ENCODE results near the gene FANCI. TPM values are rescaled to one million over a fixed set of nuclear protein-coding genes. Genes with fewer than 3 reads are reported as not detected.

FANCI gene
- total and polyA plus RNA-seq, 7 experiments from 2014 or later = 4.4 to 132 (median 9.6) TPM

GRCh38 chr15:89198196-89198595, 45.6 kb upstream of the FANCI start:
- Mint-ChIP-seq H3K9me3 (no peaks in the 10 kb centered on the region), H3K4me3 (no peak overlapping the region), H3K27me3 (no peaks in the 10 kb centered on the region), H3K36me3 (peaks cover 1 to 39% (median 11%) of the 10 kb centered on the region in 5 donors), H3K27ac (peak overlapping the region in 1 of 9 donors; percentile 32), H3K4me1 (peaks cover 0 to 7% (median 0%) of the 10 kb centered on the region in 7 donors)
- Histone ChIP-seq H3K27me3 (ENCODE audit: control insufficient read depth in 2 of 2, insufficient read depth in 2 of 2, low read length in 2 of 2) (no peaks in the 10 kb centered on the region), H3K4me1 (ENCODE audit: control insufficient read depth in 2 of 2, insufficient read depth in 2 of 2, low read length in 2 of 2) (no peaks in the 10 kb centered on the region), H3K4me3 (ENCODE audit: low read length) (no peak overlapping the region), H3K9me3 (ENCODE audit: control insufficient read depth in 2 of 3, low read length in 3 of 3) (no peaks in the 10 kb centered on the region), H3K27ac (ENCODE audit: low read depth, low read length) (no peak overlapping the region), H3K36me3 (ENCODE audit: control insufficient read depth in 2 of 3, insufficient read depth in 3 of 3, low read length in 3 of 3) (peaks cover 0 to 49% (median 13%) of the 10 kb centered on the region in 3 experiments)
- ATAC-seq = no peak
- intact Hi-C loops (cut with micrococcal nuclease) = no loop called here
- CTCF ChIA-PET = interaction anchor here (2.7 kb wide), 1 partner anchor 9 kb away, joined by 12 read pairs; no protein-coding TSS in a partner anchor
- POLR2A ChIA-PET = no interaction called here
- no peak for DNase-seq

DNA sequence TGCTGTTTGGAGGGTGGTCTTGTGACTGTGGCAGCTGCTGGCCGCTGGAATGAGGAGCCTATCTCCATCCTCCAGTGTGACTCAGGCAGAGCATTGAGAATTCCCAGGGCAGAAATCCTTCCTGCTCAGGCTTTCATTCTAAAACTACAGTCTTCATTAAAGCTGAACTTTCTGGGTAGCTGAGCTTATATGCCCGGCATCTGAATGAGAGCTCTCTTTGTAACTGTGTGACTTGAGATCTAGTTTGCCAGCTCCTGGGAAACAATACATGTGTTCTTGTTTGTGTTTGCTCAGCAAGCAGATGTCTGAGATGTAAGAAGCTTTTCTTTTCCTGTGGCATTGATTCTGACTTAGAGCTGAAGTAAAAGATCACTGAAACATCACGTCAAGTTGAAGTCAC, 44.8 kb upstream of the FANCI start:
- Mint-ChIP-seq H3K4me1 (peaks cover 0 to 13% (median 7%) of the 10 kb centered on the region in 7 donors), H3K27me3 (no peaks in the 10 kb centered on the region), H3K4me3 (no peak overlapping the region), H3K9me3 (no peaks in the 10 kb centered on the region), H3K36me3 (peaks cover 0 to 33% (median 11%) of the 10 kb centered on the region in 5 donors), H3K27ac (peak overlapping the region in 1 of 9 donors; percentile 32)
- intact Hi-C loops (cut with micrococcal nuclease) = no loop called here
- Histone ChIP-seq H3K9me3 (ENCODE audit: control insufficient read depth in 2 of 3, low read length in 3 of 3) (no peaks in the 10 kb centered on the region), H3K27ac (ENCODE audit: low read depth, low read length) (no peak overlapping the region), H3K4me3 (ENCODE audit: low read length) (no peak overlapping the region), H3K4me1 (ENCODE audit: control insufficient read depth in 2 of 2, insufficient read depth in 2 of 2, low read length in 2 of 2) (peaks cover 0 to 5% of the 10 kb centered on the region in 2 donors), H3K27me3 (ENCODE audit: control insufficient read depth in 2 of 2, insufficient read depth in 2 of 2, low read length in 2 of 2) (no peaks in the 10 kb centered on the region), H3K36me3 (ENCODE audit: control insufficient read depth in 2 of 3, insufficient read depth in 3 of 3, low read length in 3 of 3) (peaks cover 0 to 43% (median 13%) of the 10 kb centered on the region in 3 experiments)
- ChIA-PET POLR2A (no interaction called here), CTCF (interaction anchor here (2.7 kb wide), 1 partner anchor 8 kb away, joined by 12 read pairs; no protein-coding TSS in a partner anchor)
- DNase-seq = no peak
- no peak for ATAC-seq

GRCh38 chr15:89199746-89200145, 44.0 kb upstream of the FANCI start:
- peaks cover 0 to 30% (median 11%) of the 10 kb centered on the region in 5 donors for H3K36me3 Mint-ChIP-seq
- peaks cover 0 to 36% (median 13%) of the 10 kb centered on the region in 3 experiments for H3K36me3 ChIP-seq (ENCODE audit: control insufficient read depth in 2 of 3, insufficient read depth in 3 of 3, low read length in 3 of 3)

GRCh38 chr15:89200182-89200581, 43.6 kb upstream of the FANCI start:
- Mint-ChIP-seq H3K27ac (no peak overlapping the region), H3K9me3 (no peaks in the 10 kb centered on the region), H3K36me3 (peaks cover 0 to 30% (median 11%) of the 10 kb centered on the region in 5 donors), H3K27me3 (no peaks in the 10 kb centered on the region), H3K4me3 (no peak overlapping the region), H3K4me1 (peaks cover 0 to 23% (median 16%) of the 10 kb centered on the region in 7 donors)
- no peaks in the 10 kb centered on the region for H3K9me3 ChIP-seq (ENCODE audit: control insufficient read depth in 2 of 3, low read length in 3 of 3)
- no peak overlapping the region for H3K4me3 ChIP-seq (ENCODE audit: low read length)
- ATAC-seq (no peak), DNase-seq (no peak)
- peaks cover 0 to 5% of the 10 kb centered on the region in 2 donors for H3K4me1 ChIP-seq (ENCODE audit: control insufficient read depth in 2 of 2, insufficient read depth in 2 of 2, low read length in 2 of 2)
- H3K27ac ChIP-seq (ENCODE audit: low read depth, low read length) = no peak overlapping the region
- H3K36me3 ChIP-seq (ENCODE audit: control insufficient read depth in 2 of 3, insufficient read depth in 3 of 3, low read length in 3 of 3) = peaks cover 0 to 32% (median 12%) of the 10 kb centered on the region in 3 experiments
- ChIA-PET CTCF (interaction anchor here (0.7 kb wide), 1 partner anchor 389 kb away, joined by 3 read pairs; no protein-coding TSS in a partner anchor), POLR2A (interaction anchor here (0.7 kb wide), 1 partner anchor 49 kb away, joined by 3 read pairs; no protein-coding TSS in a partner anchor)
- H3K27me3 ChIP-seq (ENCODE audit: control insufficient read depth in 2 of 2, insufficient read depth in 2 of 2, low read length in 2 of 2) = no peaks in the 10 kb centered on the region
- intact Hi-C loops (cut with micrococcal nuclease) = loop anchor here in 1 of 2 donors (10.0 kb wide), 2 partner anchors 105 to 135 kb away; partner anchors contain the start of gene POLG

More at GRCh38 chr15:89199746-89200145, 44.0 kb upstream of the FANCI start:
- Mint-ChIP-seq H3K27ac (no peak overlapping the region), H3K9me3 (no peaks in the 10 kb centered on the region), H3K27me3 (no peaks in the 10 kb centered on the region), H3K4me1 (peaks cover 0 to 19% (median 14%) of the 10 kb centered on the region in 7 donors), H3K4me3 (no peak overlapping the region)
- H3K27ac ChIP-seq (ENCODE audit: low read depth, low read length) = no peak overlapping the region
- peaks cover 0 to 5% of the 10 kb centered on the region in 2 donors for H3K4me1 ChIP-seq (ENCODE audit: control insufficient read depth in 2 of 2, insufficient read depth in 2 of 2, low read length in 2 of 2)
- DNase-seq = no peak
- H3K9me3 ChIP-seq (ENCODE audit: control insufficient read depth in 2 of 3, low read length in 3 of 3) = no peaks in the 10 kb centered on the region
- intact Hi-C loops (cut with micrococcal nuclease) = loop anchor here in 1 of 2 donors (10.0 kb wide), 2 partner anchors 105 to 135 kb away; partner anchors contain the start of gene POLG
- no peak overlapping the region for H3K4me3 ChIP-seq (ENCODE audit: low read length)
- no peak for ATAC-seq
- POLR2A ChIA-PET = interaction anchor here (0.7 kb wide), 1 partner anchor 49 kb away, joined by 3 read pairs; no protein-coding TSS in a partner anchor
- no peaks in the 10 kb centered on the region for H3K27me3 ChIP-seq (ENCODE audit: control insufficient read depth in 2 of 2, insufficient read depth in 2 of 2, low read length in 2 of 2)
- CTCF ChIA-PET = no interaction called here

DNA sequence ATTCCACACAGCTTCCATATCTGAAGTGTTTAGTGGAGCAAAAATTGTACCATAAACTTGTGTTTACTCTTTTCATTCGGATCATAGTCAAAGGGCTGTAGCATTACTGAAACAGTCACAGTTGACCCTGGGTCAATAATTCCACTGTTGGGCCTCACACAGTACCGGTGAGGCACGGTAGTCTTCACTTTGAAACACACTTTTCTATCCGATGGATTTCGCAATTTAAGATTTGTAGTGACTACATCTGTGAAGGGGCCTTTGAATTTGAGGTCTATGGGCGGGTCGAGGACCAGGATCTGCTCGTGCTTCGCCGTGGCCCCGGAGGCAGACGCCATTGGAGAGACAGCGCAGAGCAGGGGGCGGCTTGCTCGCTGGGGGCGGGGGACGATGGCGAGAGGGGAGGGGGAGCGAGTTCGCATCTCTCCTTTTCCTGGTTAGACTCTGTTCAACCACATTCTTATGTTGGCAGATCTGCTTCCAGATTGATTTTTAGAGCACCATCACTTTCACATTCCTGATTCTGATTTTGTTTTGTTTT, 42.2 kb upstream of the FANCI start:
- no peak for DNase-seq
- Histone ChIP-seq H3K27ac (ENCODE audit: low read depth, low read length) (no peak overlapping the region), H3K4me1 (ENCODE audit: control insufficient read depth in 2 of 2, insufficient read depth in 2 of 2, low read length in 2 of 2) (peaks cover 0 to 5% of the 10 kb centered on the region in 2 donors), H3K27me3 (ENCODE audit: control insufficient read depth in 2 of 2, insufficient read depth in 2 of 2, low read length in 2 of 2) (no peaks in the 10 kb centered on the region), H3K9me3 (ENCODE audit: control insufficient read depth in 2 of 3, low read length in 3 of 3) (no peaks in the 10 kb centered on the region), H3K36me3 (ENCODE audit: control insufficient read depth in 2 of 3, insufficient read depth in 3 of 3, low read length in 3 of 3) (peaks cover 0 to 18% (median 4%) of the 10 kb centered on the region in 3 experiments), H3K4me3 (ENCODE audit: low read length) (no peak overlapping the region)
- no peak for ATAC-seq
- no peaks in the 10 kb centered on the region for H3K9me3 Mint-ChIP-seq
- H3K4me1 Mint-ChIP-seq = peaks cover 0 to 27% (median 20%) of the 10 kb centered on the region in 7 donors
- H3K27ac Mint-ChIP-seq = peak overlapping the region in 1 of 9 donors; percentile 46
- peaks cover 0 to 23% (median 8%) of the 10 kb centered on the region in 5 donors for H3K36me3 Mint-ChIP-seq
- intact Hi-C loops (cut with micrococcal nuclease) = loop anchor here in 1 of 2 donors (10.0 kb wide), 2 partner anchors 103 to 133 kb away; partner anchors contain the start of gene POLG
- no peaks in the 10 kb centered on the region for H3K27me3 Mint-ChIP-seq
- ChIA-PET POLR2A (interaction anchor here (0.8 kb wide), 1 partner anchor 126 kb away, joined by 3 read pairs; no protein-coding TSS in a partner anchor), CTCF (no interaction called here)
- no peak overlapping the region for H3K4me3 Mint-ChIP-seq

DNA sequence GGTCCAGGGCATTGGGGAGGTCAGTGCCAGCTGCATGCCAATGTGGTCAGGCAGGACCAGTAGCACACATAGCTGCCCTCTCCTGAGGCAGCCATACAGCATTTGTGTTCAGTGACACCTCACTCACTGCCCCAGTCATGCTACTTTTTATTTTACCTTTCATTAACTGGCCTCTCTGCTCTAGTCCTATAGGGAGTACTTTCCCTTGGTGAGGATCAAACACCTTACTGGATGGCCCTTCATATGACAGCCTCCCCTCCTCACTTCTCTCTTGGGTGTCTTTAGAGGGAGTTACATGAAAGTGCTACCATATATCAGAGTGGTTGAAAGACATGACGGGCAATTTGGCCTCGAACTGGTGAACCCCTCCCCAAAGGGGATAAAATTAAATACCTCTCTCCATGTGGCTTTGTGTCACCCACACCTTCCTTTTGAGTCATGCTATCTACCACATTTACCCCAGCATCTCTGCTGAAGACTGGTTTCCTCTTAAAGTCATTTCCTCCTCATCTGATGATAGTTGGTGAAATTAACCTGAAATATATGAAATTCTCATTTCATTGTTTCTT, 40.0 kb upstream of the FANCI start:
- Histone ChIP-seq H3K27ac (ENCODE audit: low read depth, low read length) (no peak overlapping the region), H3K9me3 (ENCODE audit: control insufficient read depth in 2 of 3, low read length in 3 of 3) (no peaks in the 10 kb centered on the region), H3K27me3 (ENCODE audit: control insufficient read depth in 2 of 2, insufficient read depth in 2 of 2, low read length in 2 of 2) (no peaks in the 10 kb centered on the region), H3K36me3 (ENCODE audit: control insufficient read depth in 2 of 3, insufficient read depth in 3 of 3, low read length in 3 of 3) (peaks cover 0 to 6% (median 0%) of the 10 kb centered on the region in 3 experiments), H3K4me3 (ENCODE audit: low read length) (no peak overlapping the region), H3K4me1 (ENCODE audit: control insufficient read depth in 2 of 2, insufficient read depth in 2 of 2, low read length in 2 of 2) (peaks cover 0 to 11% of the 10 kb centered on the region in 2 donors)
- ChIA-PET CTCF (no interaction called here), POLR2A (no interaction called here)
- peak overlapping the region in 1 of 10 donors; percentile 75 for H3K4me3 Mint-ChIP-seq
- no peaks in the 10 kb centered on the region for H3K9me3 Mint-ChIP-seq
- DNase-seq = peak in 1 of 9 donors; percentile 55
- intact Hi-C loops (cut with micrococcal nuclease) = loop anchor here in 1 of 2 donors (10.0 kb wide), 2 partner anchors 101 to 131 kb away; partner anchors contain the start of gene POLG
- no peaks in the 10 kb centered on the region for H3K27me3 Mint-ChIP-seq
- peaks cover 0 to 10% (median 5%) of the 10 kb centered on the region in 5 donors for H3K36me3 Mint-ChIP-seq
- H3K27ac Mint-ChIP-seq = peak overlapping the region in 4 of 9 donors; percentile 26 to 75 (median 56)
- H3K4me1 Mint-ChIP-seq = peaks cover 7 to 37% (median 27%) of the 10 kb centered on the region in 7 donors
- ATAC-seq = peak; percentile 56

Data from naive thymus-derived CD4-positive, alpha-beta T cell (primary cell).